ENCODE data around the gene MAK.
"Not testable (repeated sequence)": the region's sequence is repeated elsewhere in the genome, so short reads cannot be mapped to it uniquely, and the experiment has no call there.

MAK gene

DNA sequence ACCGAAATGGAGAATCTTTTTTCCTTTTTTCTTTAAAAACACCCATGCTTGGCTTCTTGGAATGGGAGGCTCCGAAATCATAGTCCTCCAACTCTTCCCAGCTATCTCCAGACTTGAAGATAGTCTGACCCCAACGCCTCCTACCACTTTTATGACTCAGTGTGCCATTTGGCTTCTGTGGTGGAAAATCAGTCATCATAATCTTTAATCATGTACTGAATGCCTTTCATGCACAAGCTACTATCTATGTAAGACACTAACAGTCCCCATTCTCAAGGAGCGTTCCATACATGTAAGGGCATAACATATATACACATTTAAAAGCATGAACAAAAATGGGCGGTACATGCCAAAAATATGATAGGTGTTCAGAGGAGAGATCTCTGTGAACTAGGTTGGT lies 46.7 kb downstream of the MAK start:
- no peak for DNase-seq (ENCODE audit: low read depth in 2 of 2)

DNA sequence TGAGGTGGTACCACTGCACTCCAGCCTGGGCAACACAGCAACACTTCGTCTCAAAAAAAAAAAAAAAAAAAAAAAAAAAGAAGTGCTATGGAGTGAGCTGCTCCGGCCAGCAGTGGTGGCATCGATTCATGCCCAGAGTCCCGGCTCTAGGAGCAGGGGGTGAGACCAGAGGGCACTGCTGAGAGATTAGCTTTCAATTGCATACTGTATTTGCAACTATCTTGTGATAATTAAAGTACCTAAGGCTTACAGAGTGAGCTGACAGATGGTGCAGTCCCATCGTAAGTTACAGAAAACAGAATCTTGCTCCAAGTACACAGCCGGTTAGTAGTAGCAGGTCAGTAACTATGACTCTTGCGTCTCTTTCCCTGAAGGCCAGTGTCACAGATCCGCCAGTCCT lies 59.3 kb downstream of the MAK start:
- DNase-seq (ENCODE audit: low read depth in 2 of 2): no peak

DNA sequence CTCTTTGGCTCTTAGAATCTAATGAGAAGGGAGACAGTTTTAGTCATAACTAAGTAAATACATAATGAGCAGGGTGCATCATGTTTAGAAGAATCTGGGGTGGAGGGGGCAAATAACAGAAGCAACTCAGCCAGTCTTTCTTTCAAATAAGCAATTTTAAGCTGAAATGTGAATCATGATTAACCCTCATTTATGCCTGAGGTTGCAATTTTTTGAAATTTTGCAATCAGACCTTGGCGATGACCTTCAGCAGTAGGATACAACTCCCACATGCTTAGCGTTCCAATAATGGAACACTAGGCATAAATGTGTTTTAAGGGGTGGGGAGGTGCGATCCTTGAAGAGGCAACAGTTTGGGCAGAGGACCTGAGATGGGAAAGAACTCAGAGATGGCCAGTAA lies 60.1 kb downstream of the MAK start:
- no peak for DNase-seq (ENCODE audit: low read depth in 2 of 2)

DNA sequence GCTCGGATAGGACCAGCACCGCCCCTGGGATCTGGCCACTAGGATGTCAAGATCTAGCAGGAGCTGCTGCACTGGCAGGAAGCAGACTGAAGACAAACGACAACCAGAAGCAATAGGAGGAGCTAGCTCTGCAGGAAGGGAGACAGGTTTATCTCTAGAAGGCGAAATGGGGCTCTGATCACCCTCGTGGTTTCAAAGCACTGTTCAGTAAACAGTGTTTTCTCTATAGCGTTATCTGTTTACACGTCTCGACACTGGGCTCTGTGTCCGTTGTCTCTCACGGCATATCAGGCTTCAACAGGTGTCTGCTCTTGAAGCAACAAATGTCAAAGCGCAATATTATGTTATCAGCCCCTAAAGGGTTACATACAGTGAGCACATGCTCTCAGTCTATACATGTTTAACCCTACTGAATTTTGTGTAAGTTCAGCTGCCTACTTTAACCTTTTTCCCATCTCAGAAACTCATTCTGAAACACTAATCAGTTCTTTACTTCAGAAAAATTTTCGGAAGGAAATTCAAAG lies 66.9 kb downstream of the MAK start:
- DNase-seq (ENCODE audit: low read depth in 2 of 2): no peak

DNA sequence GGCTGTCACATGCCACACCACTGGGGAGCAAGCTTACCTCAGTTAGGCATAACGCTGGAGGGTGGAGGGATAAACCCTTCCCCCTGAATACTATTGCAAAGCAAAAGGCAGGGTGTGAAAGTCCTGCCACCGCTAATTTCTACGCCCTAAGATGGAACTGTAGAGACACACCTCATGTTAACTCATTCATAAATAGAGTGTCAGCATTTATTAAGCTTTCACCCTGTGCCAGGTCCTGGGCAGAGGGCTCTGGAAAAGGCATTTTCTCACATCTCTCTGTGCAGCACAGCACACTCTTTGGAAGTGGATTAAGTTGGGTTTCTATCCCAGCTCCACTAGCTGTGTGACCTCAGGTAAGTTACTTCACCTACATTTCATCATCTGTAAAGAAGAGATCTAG lies 68.9 kb downstream of the MAK start:
- no peak for DNase-seq (ENCODE audit: low read depth in 2 of 2)

DNA sequence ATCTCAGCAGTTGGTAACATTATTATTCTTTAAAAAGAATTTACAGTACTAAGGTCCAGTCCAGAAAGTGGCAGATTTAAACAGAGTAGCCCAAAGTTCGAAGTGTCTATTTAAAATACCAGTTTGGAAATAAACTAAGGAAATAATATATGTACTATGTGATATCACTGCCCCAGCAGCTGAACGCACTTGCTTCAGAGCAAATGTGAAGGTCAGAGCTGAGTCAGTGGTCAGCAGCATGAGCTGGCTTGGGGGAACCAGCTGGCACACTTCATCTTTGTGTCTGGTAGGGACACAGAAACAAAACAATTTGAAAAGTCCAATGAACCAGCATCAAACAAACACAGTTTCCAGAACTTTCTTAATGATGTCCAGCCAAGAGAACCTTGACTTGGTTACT lies 75.3 kb downstream of the MAK start:
- DNase-seq (ENCODE audit: low read depth in 2 of 2): no peak

DNA sequence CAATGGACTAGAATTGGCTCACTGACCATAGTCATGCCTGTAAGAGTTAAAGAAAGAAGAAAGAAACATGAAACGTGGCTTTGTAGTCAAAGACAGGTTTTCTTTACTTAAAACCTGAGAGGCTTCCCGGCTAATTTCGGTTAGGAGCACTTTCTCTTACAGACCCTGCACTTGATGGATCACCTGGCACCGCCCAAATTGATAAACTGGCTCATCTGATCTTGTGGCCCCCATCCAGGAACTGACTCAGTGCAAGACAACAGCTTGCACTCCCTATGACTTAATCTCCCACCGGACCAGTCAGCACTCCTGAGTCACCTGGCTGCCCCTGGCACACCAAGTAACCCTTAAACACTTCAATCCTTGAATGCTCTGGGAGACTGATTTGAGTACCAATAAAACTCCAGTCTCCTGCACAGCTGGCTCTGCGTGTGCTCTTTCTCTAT lies 78.4 kb downstream of the MAK start:
- DNase-seq (ENCODE audit: low read depth in 2 of 2): peak in 1 of 2 experiments; percentile 7

DNA sequence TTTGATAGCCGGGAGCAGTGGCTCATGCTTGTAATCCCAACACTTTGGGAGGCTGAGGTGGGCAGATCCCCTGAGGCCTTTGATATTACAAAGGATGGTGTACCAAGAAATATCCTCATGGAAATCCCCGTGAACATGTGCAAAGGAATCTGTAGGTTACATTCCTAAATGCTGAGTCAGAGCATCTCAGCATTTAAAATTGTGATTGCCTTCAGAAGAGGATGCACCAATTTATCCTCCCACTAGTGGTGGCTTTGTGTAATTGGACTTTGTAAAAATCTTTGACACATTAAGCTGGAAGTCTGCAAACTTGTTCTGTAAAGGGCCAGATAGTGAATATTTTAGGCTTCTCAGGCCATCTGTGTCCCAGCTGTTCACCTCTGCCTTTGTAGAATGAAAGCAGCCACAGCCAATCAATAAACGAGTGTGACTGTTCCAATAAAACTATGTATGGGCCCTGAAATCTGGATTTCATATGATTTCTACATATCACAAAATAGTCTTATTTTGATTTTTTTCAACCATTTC lies 79.0 kb downstream of the MAK start:
- peak; percentile 81 to 83 for DNase-seq (ENCODE audit: low read depth in 2 of 2)

DNA sequence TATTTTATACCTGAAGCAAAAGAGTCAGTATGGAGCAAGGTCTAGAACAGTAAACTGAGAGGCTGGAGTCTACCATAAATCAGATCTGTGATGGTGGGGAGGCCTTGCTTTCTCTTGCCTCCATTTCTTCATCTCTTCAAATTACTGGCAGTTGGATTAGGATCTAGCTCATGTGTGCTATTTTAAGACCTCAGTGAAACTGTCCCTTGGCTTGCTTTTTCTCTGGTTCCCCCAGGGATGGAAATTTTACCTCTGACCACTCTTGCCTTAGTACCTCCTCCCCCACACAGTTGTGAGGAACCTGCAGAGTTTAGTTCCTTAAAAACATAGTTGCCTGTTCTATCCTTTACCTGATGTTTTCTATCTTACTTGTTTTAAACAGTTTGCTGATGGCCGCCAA lies 82.3 kb downstream of the MAK start:
- DNase-seq (ENCODE audit: low read depth in 2 of 2): no peak

DNA sequence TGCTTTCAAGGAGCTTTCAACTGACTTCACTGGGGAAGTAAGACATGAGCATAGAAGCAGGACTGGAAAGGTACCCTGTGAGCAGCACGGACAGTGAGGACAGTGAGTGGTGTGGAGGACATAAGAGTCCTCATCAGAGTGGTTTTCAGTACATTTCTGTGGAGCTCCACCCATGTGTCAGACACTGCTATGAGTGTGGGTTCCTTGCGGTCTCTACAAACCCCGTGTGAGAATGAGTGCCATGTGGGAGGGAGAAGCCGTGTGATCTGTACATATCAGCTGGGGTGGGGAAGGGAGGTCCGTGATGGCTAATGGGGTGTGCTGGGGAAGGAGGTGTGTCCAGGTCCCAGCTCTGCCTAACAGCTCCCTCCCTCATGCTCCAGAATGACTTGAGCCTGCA lies 86.6 kb downstream of the MAK start:
- not testable (repeated sequence) for DNase-seq (ENCODE audit: low read depth in 2 of 2)

DNA sequence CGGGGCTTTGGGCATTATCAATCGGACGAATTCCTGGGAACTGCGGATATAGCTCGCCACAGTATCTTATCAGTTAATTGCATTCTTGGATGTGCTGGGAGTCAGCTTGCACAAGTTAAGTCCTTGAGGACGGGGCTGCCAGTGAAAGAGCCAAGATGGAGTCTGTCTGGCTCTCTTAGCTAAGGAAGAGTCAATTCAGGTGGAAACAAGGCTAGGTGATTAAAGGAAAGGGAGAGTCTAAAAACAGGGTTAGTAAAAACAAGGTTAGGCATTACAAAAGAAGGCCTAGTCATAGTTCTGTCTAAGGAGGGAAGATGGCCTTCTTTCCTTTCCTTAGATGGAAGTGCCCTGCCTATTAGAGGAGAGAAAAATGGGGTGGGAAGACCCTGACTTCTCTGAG lies 87.8 kb downstream of the MAK start:
- DNase-seq (ENCODE audit: low read depth in 2 of 2): not testable (repeated sequence)

DNA sequence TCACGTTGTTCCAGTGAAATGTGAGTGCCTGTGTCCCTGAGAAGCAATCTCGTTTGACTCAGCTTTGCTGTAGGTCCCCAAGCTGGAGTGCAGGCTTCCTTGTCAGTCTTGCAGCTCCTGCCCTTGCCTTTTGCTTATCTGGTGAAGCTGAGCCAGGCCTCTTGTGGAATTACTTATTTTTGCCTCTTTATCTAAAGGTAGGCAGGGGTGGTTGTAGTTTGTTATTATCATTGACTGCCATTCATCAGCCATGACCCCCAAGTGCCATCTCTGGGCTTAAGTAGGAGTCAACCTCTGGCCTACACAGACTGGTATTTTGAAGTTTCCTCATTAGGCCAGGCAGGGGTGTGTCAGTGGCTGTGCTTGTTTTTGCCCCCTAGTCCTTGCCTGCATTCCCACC lies 88.6 kb downstream of the MAK start:
- DNase-seq (ENCODE audit: low read depth in 2 of 2): no peak

DNA sequence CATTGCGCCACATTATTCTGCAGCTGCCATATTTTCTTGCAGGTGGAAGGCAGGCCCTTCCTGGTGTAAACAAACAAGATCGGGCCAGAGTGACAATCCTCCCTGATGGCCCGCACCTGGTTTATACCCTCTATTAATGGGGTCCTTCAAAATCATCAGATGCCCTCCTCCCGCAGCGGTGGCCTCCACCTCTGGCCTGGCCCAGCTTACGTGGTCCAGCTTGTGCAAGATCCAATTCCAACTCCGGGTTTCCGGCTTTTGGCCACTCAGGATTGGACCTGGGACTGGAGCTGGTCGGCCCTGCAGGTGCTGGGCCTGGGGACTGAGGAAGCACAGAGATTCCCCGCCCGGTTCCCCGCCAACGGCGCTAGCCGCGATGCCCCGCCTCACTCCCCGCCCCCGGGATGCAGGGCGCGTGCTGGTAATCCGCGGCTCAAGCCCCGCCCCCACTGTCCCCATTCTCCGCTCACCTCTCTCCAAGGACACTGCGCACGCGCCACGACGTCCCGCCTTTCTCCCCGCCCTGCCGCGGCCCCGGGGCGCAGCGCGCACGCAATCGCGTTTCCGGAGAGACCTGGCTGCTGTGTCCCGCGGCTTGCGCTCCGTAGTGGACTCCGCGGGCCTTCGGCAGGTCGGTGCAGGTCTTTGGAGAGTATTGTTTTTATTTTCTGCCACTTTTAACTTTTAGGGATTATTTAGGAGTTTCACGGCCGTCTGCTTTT lies 90.9 kb downstream of the MAK start, which contains the start of gene TMEM14B:
TMEM14B (plus strand) TSS at position 555 of the 722 bp plus-strand sequence. CDS start 1,441 bp downstream, outside the sequence.
- peak; percentile 86 to 88 for DNase-seq (ENCODE audit: low read depth in 2 of 2)

DNA sequence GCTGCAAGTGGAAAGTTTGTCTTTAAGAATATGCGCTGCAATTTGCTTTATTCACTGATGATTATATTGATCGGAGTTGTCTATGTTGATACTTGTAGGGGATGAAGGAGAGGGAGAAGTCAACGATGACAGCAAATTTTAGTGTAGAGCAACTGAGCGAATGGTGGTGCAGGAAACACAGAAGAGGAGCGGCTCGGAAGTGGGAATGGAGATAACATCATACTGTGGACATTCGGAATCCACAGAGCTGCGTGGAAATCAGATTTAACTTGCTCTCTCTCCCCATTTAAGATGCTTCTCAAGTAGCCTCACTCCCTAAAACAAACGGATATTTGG lies 91.5 kb downstream of the MAK start:
- DNase-seq (ENCODE audit: low read depth in 2 of 2): no peak

DNA sequence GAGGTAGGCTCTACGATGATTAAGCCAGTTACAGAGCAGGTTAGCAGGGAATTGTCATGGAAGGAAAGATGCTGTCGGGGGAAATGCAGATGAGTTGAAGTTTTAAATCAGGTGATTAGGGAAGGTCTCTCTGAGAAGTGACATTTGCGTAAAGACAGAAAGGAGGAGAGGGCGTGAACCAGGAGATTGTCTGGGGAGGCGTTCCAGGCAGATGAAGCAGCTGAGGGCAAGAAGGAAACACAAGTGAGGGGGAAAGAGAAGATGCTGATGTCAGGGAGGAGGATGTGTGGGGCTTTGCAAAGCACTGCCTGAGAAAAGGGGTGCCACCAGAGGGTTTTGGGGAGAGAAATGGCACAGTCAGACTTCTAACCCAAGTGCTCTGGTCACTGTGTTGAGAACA lies 93.2 kb downstream of the MAK start:
- no peak for DNase-seq (ENCODE audit: low read depth in 2 of 2)

DNA sequence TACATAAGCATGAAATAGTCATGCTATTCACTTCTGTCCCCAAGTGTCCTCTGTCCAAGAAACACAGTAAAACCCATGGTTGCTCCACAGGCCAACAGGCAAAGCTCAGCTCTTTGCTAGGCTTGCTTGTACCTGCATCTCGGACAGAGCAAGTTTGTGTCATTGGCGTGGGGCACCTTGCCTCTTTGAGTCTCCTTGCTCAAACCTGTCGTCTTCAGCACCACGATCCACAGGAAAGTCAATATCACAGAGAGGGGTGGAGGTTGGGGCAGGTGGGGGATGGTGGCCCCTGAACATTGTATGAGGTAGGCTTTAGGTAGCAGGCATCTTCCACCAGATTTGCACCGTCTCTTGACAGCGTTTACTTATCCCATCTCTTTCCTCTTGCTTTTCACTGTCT lies 94.8 kb downstream of the MAK start:
- DNase-seq (ENCODE audit: low read depth in 2 of 2): no peak

DNA sequence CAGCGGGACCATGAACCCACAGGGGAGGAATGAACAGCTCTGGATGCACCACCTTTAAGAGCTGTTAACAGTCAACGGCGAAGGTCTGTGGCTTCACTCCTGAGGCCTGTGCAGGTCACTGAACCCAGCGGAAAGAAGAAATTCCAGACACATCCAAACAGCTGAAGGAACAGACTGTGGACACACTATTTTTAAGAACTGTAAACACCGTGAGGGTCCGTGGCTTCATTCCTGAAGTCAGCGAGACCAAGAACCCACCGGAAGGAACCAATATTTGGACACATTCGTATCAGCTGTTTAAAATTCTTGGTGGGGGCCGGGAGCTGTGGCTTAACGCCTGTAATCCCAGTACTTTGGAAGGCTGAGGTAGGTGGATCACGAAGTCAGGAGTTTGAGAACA lies 96.1 kb downstream of the MAK start:
- DNase-seq (ENCODE audit: low read depth in 2 of 2): no peak

DNA sequence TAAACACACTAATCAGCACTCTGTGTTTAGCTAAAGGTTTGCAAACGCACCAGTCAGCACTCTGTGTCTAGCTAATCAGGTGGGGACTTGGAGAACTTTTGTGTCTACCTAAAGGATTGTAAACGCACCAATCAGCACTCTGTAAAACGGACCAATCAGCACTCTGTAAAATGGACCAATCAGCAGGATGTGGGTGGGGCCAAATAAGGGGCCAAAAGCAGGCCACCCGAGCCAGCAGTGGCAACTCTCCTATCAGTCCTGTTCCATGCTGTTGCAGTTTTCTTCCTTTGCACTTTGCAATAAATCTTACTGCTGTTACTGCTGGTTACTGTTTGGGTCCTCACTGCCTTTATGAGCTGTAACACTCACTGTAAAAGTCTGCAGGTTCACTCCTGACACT lies 96.7 kb downstream of the MAK start:
- DNase-seq (ENCODE audit: low read depth in 2 of 2): not testable (repeated sequence)

DNA sequence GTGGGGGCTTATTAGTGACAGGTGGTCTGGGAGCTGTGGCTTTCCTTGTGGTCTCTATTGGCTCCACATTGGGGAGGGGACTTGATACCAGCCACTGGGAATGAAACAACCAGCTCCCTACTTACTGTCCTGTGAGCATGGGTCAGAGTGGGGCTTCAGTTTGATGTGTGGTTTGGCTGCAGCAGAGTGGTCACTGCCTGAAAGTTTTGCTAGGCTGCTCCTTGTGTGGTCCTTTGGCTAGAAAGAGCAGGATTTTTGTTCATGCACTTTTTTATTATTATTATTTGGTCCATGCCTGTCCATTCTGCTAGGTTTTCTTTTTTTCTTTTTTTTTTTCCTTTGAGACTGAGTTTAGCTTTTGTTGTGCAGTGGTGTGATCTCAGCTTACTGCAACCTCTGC lies 98.3 kb downstream of the MAK start:
- DNase-seq (ENCODE audit: low read depth in 2 of 2): no peak

DNA sequence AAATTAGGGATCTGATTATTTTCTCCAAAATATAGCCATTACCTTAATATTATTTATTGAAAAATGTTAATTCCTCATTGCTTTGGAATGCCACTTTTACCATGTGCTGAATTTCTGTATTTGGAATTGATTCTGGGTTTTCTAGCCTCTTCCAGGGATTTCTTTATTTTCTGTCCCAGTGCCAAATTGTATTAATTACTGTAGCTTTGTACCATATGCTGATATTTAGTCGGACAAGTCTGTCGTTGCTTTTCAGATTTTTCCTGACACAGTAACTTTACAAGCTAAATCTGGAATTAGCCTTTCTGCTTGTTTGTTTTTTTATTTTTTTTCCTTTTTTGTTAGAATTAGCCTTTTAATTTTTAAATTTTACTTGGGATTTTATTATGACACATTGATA lies 101.6 kb downstream of the MAK start:
- no peak for DNase-seq (ENCODE audit: low read depth in 2 of 2)

DNA sequence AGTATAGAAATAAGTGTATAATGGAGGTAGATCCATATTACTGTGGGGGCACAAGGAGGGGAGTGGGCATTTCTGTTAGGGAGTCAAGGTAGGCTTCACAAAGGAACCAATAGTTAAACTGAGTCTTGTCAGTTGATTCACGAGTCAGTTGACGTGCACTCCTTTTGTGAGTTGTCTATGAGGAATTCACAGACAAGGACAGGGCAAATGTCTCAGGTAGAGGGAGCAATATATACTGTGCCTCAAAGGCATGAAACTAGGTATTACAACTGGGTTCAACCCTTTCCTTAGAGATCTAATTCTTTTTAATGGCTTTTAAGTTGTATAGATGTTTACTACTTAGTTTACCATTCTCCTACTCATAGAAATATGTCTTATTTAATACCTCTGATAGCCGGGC lies 104.5 kb downstream of the MAK start:
- no peak for DNase-seq (ENCODE audit: low read depth in 2 of 2)

DNA sequence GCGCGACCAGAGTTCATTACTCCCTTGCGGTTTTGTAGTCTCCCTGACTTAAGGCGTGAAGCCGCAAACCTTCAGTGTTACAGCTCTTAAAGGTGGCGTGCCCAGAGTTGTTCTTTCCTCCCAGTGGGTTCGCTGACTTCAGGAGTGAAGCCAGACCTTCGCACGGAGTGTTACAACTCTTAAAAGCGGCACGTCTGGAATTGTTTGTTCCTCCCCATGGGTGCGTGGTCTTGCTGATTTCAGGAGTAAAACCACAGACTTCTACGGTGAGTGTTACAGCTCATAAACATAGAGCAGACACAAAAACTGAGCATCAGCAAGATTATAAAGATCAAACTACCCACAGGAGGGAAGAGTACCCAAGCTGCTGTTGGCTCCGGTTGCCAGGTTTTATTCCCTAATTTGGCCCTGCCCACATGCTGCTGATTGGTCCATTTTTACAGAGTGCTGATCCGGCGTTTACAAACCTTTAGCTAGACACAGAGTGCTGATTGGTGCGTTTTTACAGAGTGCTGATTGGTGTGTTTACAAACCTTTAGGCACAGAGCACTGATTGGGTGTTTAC lies 105.1 kb downstream of the MAK start:
- no peak for DNase-seq (ENCODE audit: low read depth in 2 of 2)

DNA sequence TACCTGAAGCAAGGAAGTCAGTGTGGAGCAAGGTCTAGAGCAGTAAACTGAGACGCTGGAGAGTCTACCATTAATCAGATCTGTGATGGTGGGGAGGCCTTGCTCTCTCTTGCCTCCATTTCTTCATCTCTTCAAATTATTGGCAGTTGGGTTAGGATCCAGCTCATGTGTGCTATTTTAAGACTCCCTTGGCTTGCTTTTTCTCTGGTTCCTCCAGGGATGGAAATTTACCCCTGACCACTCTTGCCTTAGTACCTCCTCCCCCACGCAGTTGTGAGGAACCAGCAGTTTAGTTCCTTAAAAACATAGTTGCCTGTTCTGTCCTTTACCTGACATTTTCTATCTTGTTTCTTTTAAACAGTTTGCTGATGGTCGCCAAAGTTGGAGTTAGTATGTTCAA lies 108.1 kb downstream of the MAK start:
- DNase-seq (ENCODE audit: low read depth in 2 of 2): no peak

Measured in fibroblast of skin of left biceps (primary cell).